Ureter (tissue), 1 donor: Measurements from ENCODE around the gene MLF2. TPM values are rescaled to one million over a fixed set of nuclear protein-coding genes. Genes with fewer than 3 reads are reported as not detected.

ENCODE experiments used
- total RNA-seq: library from RNA; stranded (reverse); gene quantifications from one replicate; pipeline ENCODE4 v1.2.4, GENCODE V29; 2023
- donor health status: DM: yes; HTN: yes; CAD: no.

Gene MLF2
- total RNA-seq, 1 donor from 2014 or later, result 139 TPM

Other genes starting within 250 kb of the MLF2 start
- gene GAPDH, start 218.6 kb downstream of the MLF2 start, total RNA-seq, result 2,120 TPM
- gene IFFO1, start 197.1 kb downstream of the MLF2 start, total RNA-seq, result 13.7 TPM
- gene NOP2, start 184.8 kb downstream of the MLF2 start, total RNA-seq, result 51.7 TPM
- gene CHD4, start 145.8 kb downstream of the MLF2 start, total RNA-seq, result 232 TPM
- 13.6 TPM for gene LPAR5, start 117.2 kb downstream of the MLF2 start, total RNA-seq
- 2.3 TPM for gene ACRBP, start 105.7 kb downstream of the MLF2 start, total RNA-seq
- 39.3 TPM for gene ING4, start 90.0 kb downstream of the MLF2 start, total RNA-seq
- 63.4 TPM for gene ZNF384, start 63.8 kb downstream of the MLF2 start, total RNA-seq
- gene PIANP, start 52.3 kb downstream of the MLF2 start, total RNA-seq, result 2.6 TPM
- 77.9 TPM for gene COPS7A, start 29.1 kb downstream of the MLF2 start, total RNA-seq
- 288 TPM for gene PTMS, start 13.2 kb upstream of the MLF2 start, total RNA-seq
- gene LAG3, start 19.4 kb upstream of the MLF2 start, total RNA-seq, result 2.3 TPM
- gene CD4, start 36.4 kb upstream of the MLF2 start, total RNA-seq, result 18.0 TPM
- 2.5 TPM for gene GPR162, start 68.7 kb upstream of the MLF2 start, total RNA-seq
- gene P3H3, start 75.3 kb upstream of the MLF2 start, total RNA-seq, result 27.9 TPM
- gene GNB3, start 87.8 kb upstream of the MLF2 start, total RNA-seq, result 4.5 TPM
- gene CDCA3, start 98.1 kb upstream of the MLF2 start, total RNA-seq, result 1.4 TPM
- gene USP5, start 99.0 kb upstream of the MLF2 start, total RNA-seq, result 106 TPM
- 418 TPM for gene TPI1, start 114.4 kb upstream of the MLF2 start, total RNA-seq
- 9.9 TPM for gene SPSB2, start 120.2 kb upstream of the MLF2 start, total RNA-seq
- 13.5 TPM for gene LRRC23, start 151.7 kb upstream of the MLF2 start, total RNA-seq
- 29.6 TPM for gene ENO2, start 161.4 kb upstream of the MLF2 start, total RNA-seq
- gene ATN1, start 174.8 kb upstream of the MLF2 start, total RNA-seq, result 112 TPM
- not detected for gene RNU7-1, start 190.7 kb upstream of the MLF2 start, total RNA-seq
- gene C12orf57, start 190.9 kb upstream of the MLF2 start, total RNA-seq, result 172 TPM
- gene PTPN6, start 198.2 kb upstream of the MLF2 start, total RNA-seq, result 40.4 TPM
- gene PHB2, start 217.5 kb upstream of the MLF2 start, total RNA-seq, result 221 TPM
- 68.0 TPM for gene EMG1, start 217.8 kb upstream of the MLF2 start, total RNA-seq